Testis (tissue), 2 donors: Measurements from ENCODE around the gene PIK3CB.

Source experiments
- POLR2A ChIP-seq: fragments of 450-650 bp; IDR thresholded peaks from one replicate; pipeline ENCODE4 v1.6.1; 2017; ENCODE audit warnings: antibody characterized with exemption, mild to moderate bottlenecking, moderate library complexity
- TF ChIP-seq, protein P1 (sequence below), 3 experiments: fragments of 450-650 bp in 2 of 3; fragments of 200-600 bp in 1 of 3; sonication (generic) in 1 of 3; IDR thresholded peaks; one replicate each; pipeline ENCODE4 v1.5.1; 2016 to 2019; ENCODE audit warnings: antibody characterized with exemption in 3 of 3, mild to moderate bottlenecking in 2 of 3, moderate library complexity in 1 of 3

DNA sequence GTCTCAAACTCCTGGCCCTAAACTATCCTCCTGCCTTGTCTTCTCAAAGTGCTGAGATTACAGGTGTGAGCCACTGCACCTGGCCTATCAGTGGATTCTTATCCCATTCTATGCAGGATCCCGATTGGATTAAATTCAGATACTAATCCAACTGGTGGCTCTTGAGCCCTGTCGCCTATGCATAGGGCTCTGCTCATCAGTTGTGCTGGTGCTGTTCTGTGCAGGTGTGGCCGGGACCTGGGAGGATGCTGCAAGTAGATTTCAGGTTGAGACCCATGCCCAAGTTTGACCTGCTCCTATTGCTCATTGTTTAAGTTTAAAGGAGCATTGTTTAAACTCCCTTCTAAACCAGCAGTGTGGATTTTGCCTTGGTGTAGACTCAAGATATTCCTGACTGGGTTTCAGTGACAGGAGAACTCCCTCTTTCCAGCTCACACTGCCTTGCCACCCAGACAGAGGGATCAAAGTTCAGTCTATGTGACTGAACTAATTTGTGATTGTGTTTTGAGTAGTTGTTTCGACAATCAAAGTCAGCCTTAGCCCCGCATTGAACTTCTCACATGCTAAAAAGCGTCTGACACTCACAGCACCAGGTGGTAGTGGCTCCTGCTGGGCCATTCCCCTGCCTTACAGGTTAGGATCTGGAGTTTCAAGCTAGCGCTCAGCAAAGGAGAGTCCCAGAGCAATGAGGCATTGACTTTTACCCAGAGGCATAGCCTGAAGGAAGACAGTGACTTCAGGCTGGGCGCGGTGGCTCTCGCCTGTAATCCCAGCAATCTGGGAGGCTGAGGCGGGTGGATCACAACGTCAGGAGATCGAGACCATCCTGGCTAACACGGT, 45.0 kb upstream of the PIK3CB start:
- TF ChIP-seq POLR2A: no peak
- TF ChIP-seq, protein P1, sequence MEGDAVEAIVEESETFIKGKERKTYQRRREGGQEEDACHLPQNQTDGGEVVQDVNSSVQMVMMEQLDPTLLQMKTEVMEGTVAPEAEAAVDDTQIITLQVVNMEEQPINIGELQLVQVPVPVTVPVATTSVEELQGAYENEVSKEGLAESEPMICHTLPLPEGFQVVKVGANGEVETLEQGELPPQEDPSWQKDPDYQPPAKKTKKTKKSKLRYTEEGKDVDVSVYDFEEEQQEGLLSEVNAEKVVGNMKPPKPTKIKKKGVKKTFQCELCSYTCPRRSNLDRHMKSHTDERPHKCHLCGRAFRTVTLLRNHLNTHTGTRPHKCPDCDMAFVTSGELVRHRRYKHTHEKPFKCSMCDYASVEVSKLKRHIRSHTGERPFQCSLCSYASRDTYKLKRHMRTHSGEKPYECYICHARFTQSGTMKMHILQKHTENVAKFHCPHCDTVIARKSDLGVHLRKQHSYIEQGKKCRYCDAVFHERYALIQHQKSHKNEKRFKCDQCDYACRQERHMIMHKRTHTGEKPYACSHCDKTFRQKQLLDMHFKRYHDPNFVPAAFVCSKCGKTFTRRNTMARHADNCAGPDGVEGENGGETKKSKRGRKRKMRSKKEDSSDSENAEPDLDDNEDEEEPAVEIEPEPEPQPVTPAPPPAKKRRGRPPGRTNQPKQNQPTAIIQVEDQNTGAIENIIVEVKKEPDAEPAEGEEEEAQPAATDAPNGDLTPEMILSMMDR (IDR thresholded peaks at IDR 0.05): no peak
